Articular chondrocyte of knee joint (primary cell): ENCODE data around the gene HOTAIR. TPM values are rescaled to one million over a fixed set of nuclear protein-coding genes. Genes with fewer than 3 reads are reported as not detected.
A peak's percentile ranks its signal among the peaks of the same experiment; 100 is the strongest.

Experiments used
- small RNA-seq: library from RNA; depleted of rRNA; stranded (forward); fragments of <200 nt; gene quantifications from one replicate; pipeline ENCODE3, GENCODE V24; 2012
- total RNA-seq: library from RNA; depleted of rRNA; stranded (reverse); fragments of >200 nt; gene quantifications from 2 replicates; pipeline ENCODE4 v1.2.3, GENCODE V29; 2012

HOTAIR gene
- 1.6 and 1.8 TPM in 2 replicates for total RNA-seq

DNA sequence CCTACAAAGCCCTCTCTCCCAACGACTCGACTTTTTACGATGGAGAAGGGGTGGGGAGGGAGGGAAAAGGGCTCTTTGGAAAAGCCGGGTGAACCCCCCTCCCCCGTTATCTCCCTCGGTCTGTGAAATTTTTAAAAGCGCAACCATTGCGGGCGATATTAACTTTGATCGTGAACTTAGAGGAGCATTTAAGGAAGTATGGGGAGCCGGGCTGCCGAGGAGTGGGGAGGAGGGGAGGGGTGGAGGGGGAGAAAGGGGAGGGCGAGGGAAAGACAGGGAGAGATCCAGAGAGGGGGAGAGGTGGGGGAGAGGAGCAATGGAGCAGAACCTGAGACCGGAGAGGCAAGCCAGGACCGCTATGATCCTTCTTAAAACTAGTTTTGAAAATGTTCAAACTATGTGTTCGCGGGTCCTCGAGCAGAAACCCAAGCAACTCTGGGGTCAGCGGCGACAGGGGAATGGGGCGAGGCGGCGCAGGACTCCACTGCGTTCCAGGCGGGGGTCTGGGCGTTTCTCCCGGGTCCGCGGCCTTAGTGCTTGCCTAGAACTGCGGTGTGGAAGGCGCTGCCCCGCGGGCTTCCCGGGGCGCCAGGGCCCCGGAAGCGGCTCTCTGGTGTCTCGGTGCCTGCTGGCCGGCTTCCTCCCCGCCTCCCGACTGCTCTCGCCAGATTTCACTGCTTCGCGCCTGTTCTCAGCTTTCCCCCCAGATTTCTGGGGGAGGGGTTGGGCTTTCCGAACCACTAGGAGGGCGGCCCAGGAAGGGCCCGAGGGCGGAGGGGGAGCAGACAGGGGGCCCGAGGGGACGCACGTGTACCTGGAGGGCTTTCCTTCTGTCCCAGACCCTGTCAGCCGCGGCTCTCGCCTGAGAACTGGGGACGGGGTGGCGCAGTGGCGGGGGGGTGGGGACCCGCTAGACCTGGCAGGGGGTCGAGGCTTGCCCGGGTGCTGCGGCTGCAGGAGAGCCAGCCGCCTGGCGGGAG lies at the start of gene HOTAIR:
Gene HOTAIR (minus strand): TSS at position 871 of the 980 bp plus-strand sequence.

DNA sequence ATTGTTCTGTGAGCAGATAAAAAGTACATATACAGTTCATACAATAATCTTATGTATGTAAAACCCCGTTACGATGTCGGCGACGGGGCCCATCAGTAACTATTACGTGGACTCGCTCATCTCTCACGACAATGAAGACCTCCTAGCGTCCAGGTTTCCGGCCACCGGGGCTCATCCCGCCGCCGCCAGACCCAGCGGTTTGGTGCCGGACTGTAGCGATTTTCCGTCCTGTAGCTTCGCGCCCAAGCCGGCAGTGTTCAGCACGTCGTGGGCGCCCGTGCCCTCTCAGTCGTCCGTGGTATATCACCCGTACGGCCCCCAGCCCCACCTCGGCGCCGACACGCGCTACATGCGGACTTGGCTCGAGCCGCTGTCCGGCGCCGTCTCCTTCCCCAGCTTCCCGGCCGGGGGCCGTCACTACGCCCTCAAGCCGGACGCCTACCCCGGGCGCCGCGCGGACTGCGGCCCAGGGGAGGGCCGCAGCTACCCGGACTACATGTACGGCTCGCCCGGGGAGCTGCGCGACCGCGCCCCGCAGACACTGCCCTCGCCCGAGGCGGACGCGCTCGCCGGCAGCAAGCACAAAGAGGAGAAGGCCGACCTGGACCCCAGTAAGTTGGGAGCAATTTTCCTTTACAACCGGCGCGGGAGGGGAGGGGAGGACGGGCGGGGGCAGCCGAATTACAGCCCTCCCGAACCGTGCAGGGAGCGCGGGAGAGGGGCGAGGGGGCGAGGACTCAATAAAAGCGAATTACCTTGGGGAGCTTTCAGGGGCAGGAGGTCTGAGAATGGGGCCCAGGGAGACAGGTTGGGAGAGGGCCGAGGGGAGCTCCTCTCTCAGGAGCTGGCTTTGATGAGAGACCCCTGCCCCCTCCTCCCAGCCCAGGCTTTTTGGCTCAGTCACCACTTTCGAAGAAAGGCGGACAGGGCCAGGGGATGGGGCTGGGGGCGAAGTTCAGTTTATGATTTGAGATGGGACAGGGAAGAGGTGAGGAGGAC lies 25.7 kb upstream of the HOTAIR start, which contains the start of gene HOXC9:
Gene HOXC9 (plus strand): TSS at position 46 of the 999 bp plus-strand sequence. CDS start 28 bp downstream, at position 74.

DNA sequence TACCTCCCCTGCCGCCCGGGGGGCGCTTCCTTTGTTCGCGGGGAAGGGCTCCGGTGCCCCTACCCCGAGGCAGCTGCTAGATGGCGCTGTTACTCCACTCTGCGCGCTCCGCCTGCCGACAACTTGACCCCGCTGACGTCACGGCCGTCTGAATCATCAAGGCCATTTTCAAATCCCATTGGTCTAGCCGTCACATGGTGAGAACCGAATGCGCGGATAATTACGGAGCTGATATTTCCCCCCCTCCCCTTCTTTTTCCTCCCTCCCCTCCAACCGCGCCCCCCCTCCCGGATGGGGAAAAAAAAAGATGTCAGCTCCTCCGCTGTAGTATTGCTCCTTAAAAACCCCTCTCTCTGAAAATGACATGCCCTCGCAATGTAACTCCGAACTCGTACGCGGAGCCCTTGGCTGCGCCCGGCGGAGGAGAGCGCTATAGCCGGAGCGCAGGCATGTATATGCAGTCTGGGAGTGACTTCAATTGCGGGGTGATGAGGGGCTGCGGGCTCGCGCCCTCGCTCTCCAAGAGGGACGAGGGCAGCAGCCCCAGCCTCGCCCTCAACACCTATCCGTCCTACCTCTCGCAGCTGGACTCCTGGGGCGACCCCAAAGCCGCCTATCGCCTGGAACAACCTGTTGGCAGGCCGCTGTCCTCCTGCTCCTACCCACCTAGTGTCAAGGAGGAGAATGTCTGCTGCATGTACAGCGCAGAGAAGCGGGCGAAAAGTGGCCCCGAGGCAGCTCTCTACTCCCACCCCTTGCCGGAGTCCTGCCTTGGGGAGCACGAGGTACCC lies 10.3 kb upstream of the HOTAIR start, which contains the start of gene HOXC10:
Gene HOXC10 (plus strand): TSS at position 246 of the 791 bp plus-strand sequence. CDS start 114 bp downstream, at position 360.

DNA sequence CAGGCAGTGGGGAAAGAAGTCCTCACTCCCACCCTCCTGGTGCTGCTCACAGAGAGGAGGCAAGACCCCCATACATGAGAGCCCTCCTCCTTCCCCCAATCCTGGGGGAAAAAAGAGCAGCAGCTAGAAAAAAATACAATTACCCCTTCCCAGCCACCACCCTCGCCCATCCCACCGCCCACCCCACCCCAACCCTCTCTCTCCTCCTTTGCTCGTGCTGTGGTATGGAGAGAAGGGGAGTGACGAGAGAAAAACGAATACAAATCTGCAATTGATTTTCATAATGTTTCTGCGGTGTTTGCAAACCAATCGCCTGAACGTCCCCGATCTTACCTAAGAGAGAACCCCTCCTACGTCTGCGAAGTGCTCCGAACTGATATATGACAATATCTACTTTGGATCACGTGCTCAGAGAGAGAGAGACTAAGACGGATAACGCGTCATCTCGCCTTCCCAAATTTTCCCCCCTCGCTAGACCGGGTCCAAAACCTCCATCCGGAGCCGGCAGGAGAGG lies 2.0 kb downstream of the HOTAIR start, which contains the start of gene HOXC11:
Gene HOXC11 (plus strand): TSS at position 405 of the 514 bp plus-strand sequence. CDS start 116 bp downstream, outside the sequence.

DNA sequence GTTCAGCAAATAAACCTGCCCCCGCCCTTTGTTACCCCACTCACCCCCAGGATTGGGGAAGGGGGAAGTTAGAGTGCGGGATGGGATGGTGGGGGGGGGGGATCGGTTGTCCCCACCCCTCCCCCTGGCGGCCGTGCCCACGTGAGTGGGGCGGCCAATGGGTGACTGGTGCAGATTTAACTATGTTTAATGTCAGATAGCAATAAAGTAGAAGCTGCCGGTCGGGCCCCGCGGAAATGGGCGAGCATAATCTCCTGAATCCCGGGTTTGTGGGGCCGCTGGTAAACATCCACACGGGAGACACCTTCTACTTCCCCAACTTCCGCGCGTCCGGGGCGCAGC lies 20.1 kb downstream of the HOTAIR start, which contains the start of gene HOXC12:
Gene HOXC12 (plus strand): TSS at position 210 of the 342 bp plus-strand sequence. CDS start 27 bp downstream, at position 237.

DNA sequence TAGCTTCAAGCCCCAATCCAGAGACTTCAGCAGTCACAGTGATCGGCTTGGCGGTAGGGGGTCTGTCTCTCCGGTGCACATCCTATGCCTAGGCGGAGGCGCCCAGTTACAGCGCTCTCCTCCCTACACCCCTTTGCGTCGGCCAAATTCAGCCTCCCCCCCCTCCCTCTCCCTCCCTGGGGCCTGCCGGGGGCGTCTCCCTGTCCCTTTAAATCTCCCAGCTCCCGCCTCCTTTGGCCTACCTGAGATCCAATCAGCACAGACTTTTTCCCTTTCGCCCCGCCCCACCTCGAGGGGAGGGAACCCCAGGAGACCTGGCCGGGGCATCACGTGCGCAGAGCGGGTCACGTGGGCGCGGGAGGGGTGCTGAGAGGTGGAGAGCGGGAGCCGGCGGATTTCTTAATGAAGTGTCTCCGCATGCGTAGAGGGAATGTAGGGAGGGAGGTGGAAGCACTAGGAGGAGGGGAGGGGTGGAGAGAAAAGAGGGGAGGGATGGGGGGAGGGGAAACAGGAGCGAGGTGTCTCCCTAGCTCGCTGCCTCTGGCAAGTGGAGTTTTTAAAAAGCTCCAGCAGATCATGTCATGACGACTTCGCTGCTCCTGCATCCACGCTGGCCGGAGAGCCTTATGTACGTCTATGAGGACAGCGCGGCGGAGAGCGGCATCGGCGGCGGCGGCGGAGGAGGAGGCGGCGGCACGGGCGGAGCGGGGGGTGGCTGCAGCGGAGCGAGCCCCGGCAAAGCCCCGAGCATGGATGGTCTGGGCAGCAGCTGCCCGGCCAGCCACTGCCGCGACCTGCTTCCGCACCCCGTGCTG lies 36.2 kb downstream of the HOTAIR start, which contains the start of gene HOXC13:
Gene HOXC13 (plus strand): TSS at position 506 of the 815 bp plus-strand sequence. CDS start 76 bp downstream, at position 582.

Small RNA genes within 50 kb of the gene (small RNA-seq; reads per million reads assigned to genes)
- gene AC012531.3 (not detected), gene AC012531.4 (not detected), gene MIR196A2 (8.5 reads per million, percentile 93 among the genes with 10 or more reads in this experiment), gene RF01905 (not detected), gene RF01906 (not detected)

Other genes starting within 250 kb of the HOTAIR start
- 151 and 163 TPM in 2 replicates for gene CALCOCO1, start 247.5 kb downstream of the HOTAIR start, total RNA-seq
- gene CISTR, start 223.0 kb downstream of the HOTAIR start, total RNA-seq = not detected in 2 replicates
- gene HOXC13, start 36.1 kb downstream of the HOTAIR start, total RNA-seq = not detected in 2 replicates
- not detected in 2 replicates for gene HOXC12, start 20.1 kb downstream of the HOTAIR start, total RNA-seq
- 1.3 and 1.4 TPM in 2 replicates for gene HOXC11, start 1.8 kb downstream of the HOTAIR start, total RNA-seq
- 12.4 and 14.1 TPM in 2 replicates for gene HOXC10, start 10.2 kb upstream of the HOTAIR start, total RNA-seq
- gene HOXC9, start 25.2 kb upstream of the HOTAIR start, total RNA-seq = 8.3 and 9.8 TPM in 2 replicates
- gene HOXC8, start 34.0 kb upstream of the HOTAIR start, total RNA-seq = 2.7 and 3.1 TPM in 2 replicates
- gene HOXC6, start 53.5 kb upstream of the HOTAIR start, total RNA-seq = 5.3 and 8.1 TPM in 2 replicates
- gene HOXC5, start 58.1 kb upstream of the HOTAIR start, total RNA-seq = 1.7 and 3.3 TPM in 2 replicates
- 2.2 and 4.6 TPM in 2 replicates for gene HOXC4, start 78.9 kb upstream of the HOTAIR start, total RNA-seq
- 22.6 and 24.5 TPM in 2 replicates for gene SMUG1, start 214.0 kb upstream of the HOTAIR start, total RNA-seq